ENCODE data around the gene FGF12. TPM values are rescaled to one million over a fixed set of nuclear protein-coding genes. Genes with fewer than 3 reads are reported as not detected.
A peak's percentile ranks its signal among the peaks of the same experiment; 100 is the strongest.

The FGF12 gene
- polyA plus RNA-seq, 1 of the 3 experiments (the other 2 are of a cell fraction), result 0.30 TPM

DNA sequence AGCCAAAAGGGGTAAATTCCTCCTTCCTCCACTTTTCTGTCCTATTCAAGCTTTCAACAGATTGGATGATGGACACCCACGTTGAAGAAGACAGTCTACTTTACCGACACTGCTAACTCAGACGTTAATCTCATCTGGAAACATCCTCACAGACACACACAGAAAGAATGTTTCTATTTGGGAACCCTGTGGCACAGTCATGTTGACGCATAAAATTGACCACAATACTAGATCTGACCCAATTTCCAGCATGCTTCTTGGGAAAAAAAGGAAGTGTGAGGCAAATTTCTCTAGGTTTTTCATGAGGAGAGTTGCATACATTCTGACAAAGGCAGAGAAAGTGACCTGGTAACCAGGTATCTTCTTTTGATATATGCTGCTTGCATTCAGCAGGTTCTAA, 594.1 kb downstream of the FGF12 start:
- TF ChIP-seq EP300 (IDR thresholded peaks at IDR 0.05; ENCODE audit: borderline replicate concordance in 1 of 2, low read depth in 1 of 2, low read length in 1 of 2) (no peak), RCOR1 (IDR thresholded peaks at IDR 0.05; ENCODE audit: low read length) (no peak), TCF12 (IDR thresholded peaks at IDR 0.05) (no peak), FOXJ3 (CRISPR knock-in tag; IDR thresholded peaks at IDR 0.05) (no peak), SIN3A (IDR thresholded peaks at IDR 0.05; ENCODE audit: borderline replicate concordance, low read depth, low read length) (no peak), TAF1 (IDR thresholded peaks at IDR 0.05; ENCODE audit: borderline replicate concordance, low read depth, low read length) (no peak), NFIC (IDR thresholded peaks at IDR 0.05; ENCODE audit: borderline replicate concordance) (no peak), RAD21 (IDR thresholded peaks at IDR 0.05; ENCODE audit: low read length) (no peak), YY1 (IDR thresholded peaks at IDR 0.05; ENCODE audit: low read depth) (no peak), RFX5 (IDR thresholded peaks at IDR 0.05; ENCODE audit: low read length) (no peak)
- TF ChIP-seq, protein P1, sequence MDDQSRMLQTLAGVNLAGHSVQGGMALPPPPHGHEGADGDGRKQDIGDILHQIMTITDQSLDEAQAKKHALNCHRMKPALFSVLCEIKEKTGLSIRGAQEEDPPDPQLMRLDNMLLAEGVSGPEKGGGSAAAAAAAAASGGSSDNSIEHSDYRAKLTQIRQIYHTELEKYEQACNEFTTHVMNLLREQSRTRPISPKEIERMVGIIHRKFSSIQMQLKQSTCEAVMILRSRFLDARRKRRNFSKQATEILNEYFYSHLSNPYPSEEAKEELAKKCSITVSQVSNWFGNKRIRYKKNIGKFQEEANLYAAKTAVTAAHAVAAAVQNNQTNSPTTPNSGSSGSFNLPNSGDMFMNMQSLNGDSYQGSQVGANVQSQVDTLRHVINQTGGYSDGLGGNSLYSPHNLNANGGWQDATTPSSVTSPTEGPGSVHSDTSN (IDR thresholded peaks at IDR 0.05), result no peak
- Histone ChIP-seq H3K4me1 (ENCODE audit: control insufficient read depth in 1 of 2, insufficient read depth in 2 of 2, low read depth in 1 of 2, low read length in 1 of 2) (no peaks in the 10 kb centered on the region; a peak in 1 of 4 replicates), H3K36me3 (replicated peaks in 1 of 2; ENCODE audit: control insufficient read depth in 1 of 2, insufficient read depth in 2 of 2, low read length in 1 of 2) (no peaks in the 10 kb centered on the region), H3K4me3 (ENCODE audit: low read depth in 2 of 2, low read length in 1 of 2) (no peak overlapping the region), H3K79me2 (ENCODE audit: insufficient read depth) (no peaks in the 10 kb centered on the region), H3K4me2 (no peak overlapping the region), H3K27ac (ENCODE audit: low read depth in 2 of 2, low read length in 1 of 2) (no peak overlapping the region), H3K9me3 (no peaks in the 10 kb centered on the region), H2AFZ (ENCODE audit: low read depth) (no peak overlapping the region), H3K9ac (no peak overlapping the region), H3K27me3 (ENCODE audit: insufficient read depth) (no peaks in the 10 kb centered on the region; the same call in 1 of the 2 replicates), H4K20me1 (ENCODE audit: insufficient read depth) (no peaks in the 10 kb centered on the region), H3K9me2 (no peaks in the 10 kb centered on the region), H3F3A (replicated peaks; ENCODE audit: insufficient read depth) (no peaks in the 10 kb centered on the region)
- DNase-seq, result no peak
- ChIA-PET CTCF (no interaction called here), POLR2A (no interaction called here)
- 0% methylated on average over 4 of the region's 4 CpGs for WGBS (ENCODE audit: low lambda C conversion rate)

DNA sequence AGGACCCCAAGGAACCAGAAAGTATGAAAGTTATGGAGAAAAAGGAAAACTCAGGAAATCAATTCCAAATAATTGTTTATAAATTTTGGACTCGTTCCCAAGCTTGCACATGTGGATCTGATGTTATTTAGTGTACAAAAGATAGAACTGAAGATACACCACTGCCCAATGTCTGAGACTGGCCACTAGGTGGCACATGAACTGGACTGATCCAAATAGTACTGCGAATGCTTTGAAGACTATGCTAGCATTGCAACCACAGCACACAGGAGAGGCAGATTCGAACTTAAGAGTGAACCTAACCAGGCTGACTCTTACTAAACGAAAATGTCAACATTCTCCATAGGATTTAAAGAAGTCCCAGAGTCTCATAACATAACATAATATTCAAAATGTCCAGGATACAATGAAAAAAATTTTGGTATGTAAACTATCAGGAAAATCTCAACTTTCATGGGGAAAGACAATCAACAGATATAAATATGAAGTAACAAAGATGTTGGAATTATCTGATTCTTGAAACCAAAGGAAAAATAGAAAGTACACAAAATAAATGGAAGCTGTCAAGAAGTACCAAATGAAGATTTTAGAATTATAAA, 596.7 kb downstream of the FGF12 start:
- peak; percentile 24 for DNase-seq
- Histone ChIP-seq H3K27ac (ENCODE audit: low read depth in 2 of 2, low read length in 1 of 2) (no peak overlapping the region), H3K27me3 (ENCODE audit: insufficient read depth) (no peaks in the 10 kb centered on the region), H3K36me3 (replicated peaks in 1 of 2; ENCODE audit: control insufficient read depth in 1 of 2, insufficient read depth in 2 of 2, low read length in 1 of 2) (no peaks in the 10 kb centered on the region), H2AFZ (ENCODE audit: low read depth) (no peak overlapping the region), H3K9me2 (no peaks in the 10 kb centered on the region), H4K20me1 (ENCODE audit: insufficient read depth) (no peaks in the 10 kb centered on the region), H3K9me3 (no peaks in the 10 kb centered on the region), H3K4me2 (no peak overlapping the region), H3K79me2 (ENCODE audit: insufficient read depth) (no peaks in the 10 kb centered on the region), H3K9ac (no peak overlapping the region), H3F3A (replicated peaks; ENCODE audit: insufficient read depth) (no peaks in the 10 kb centered on the region), H3K4me3 (ENCODE audit: low read depth in 2 of 2, low read length in 1 of 2) (no peak overlapping the region), H3K4me1 (ENCODE audit: control insufficient read depth in 1 of 2, insufficient read depth in 2 of 2, low read depth in 1 of 2, low read length in 1 of 2) (no peaks in the 10 kb centered on the region; a peak in 1 of 4 replicates)
- ChIA-PET CTCF (interaction anchor here (0.6 to 3.4 kb wide), 9 partner anchors 10 to 364 kb away, joined by 3 to 20 read pairs (median 5); no protein-coding TSS in a partner anchor), POLR2A (no interaction called here)
- 1% methylated on average over 4 of the region's 4 CpGs for WGBS (ENCODE audit: low lambda C conversion rate)
- TF ChIP-seq, protein P2, sequence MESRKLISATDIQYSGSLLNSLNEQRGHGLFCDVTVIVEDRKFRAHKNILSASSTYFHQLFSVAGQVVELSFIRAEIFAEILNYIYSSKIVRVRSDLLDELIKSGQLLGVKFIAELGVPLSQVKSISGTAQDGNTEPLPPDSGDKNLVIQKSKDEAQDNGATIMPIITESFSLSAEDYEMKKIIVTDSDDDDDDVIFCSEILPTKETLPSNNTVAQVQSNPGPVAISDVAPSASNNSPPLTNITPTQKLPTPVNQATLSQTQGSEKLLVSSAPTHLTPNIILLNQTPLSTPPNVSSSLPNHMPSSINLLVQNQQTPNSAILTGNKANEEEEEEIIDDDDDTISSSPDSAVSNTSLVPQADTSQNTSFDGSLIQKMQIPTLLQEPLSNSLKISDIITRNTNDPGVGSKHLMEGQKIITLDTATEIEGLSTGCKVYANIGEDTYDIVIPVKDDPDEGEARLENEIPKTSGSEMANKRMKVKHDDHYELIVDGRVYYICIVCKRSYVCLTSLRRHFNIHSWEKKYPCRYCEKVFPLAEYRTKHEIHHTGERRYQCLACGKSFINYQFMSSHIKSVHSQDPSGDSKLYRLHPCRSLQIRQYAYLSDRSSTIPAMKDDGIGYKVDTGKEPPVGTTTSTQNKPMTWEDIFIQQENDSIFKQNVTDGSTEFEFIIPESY (IDR thresholded peaks at IDR 0.05; ENCODE audit: borderline replicate concordance, low read depth), result no peak
- TF ChIP-seq, protein P3, sequence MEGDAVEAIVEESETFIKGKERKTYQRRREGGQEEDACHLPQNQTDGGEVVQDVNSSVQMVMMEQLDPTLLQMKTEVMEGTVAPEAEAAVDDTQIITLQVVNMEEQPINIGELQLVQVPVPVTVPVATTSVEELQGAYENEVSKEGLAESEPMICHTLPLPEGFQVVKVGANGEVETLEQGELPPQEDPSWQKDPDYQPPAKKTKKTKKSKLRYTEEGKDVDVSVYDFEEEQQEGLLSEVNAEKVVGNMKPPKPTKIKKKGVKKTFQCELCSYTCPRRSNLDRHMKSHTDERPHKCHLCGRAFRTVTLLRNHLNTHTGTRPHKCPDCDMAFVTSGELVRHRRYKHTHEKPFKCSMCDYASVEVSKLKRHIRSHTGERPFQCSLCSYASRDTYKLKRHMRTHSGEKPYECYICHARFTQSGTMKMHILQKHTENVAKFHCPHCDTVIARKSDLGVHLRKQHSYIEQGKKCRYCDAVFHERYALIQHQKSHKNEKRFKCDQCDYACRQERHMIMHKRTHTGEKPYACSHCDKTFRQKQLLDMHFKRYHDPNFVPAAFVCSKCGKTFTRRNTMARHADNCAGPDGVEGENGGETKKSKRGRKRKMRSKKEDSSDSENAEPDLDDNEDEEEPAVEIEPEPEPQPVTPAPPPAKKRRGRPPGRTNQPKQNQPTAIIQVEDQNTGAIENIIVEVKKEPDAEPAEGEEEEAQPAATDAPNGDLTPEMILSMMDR (IDR thresholded peaks at IDR 0.05), result peak; percentile 89
- TF ChIP-seq, protein P4, sequence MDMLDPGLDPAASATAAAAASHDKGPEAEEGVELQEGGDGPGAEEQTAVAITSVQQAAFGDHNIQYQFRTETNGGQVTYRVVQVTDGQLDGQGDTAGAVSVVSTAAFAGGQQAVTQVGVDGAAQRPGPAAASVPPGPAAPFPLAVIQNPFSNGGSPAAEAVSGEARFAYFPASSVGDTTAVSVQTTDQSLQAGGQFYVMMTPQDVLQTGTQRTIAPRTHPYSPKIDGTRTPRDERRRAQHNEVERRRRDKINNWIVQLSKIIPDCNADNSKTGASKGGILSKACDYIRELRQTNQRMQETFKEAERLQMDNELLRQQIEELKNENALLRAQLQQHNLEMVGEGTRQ (IDR thresholded peaks at IDR 0.05; ENCODE audit: borderline replicate concordance, low read depth, low read length), result no peak
- TF ChIP-seq, protein P5, sequence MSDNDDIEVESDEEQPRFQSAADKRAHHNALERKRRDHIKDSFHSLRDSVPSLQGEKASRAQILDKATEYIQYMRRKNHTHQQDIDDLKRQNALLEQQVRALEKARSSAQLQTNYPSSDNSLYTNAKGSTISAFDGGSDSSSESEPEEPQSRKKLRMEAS (IDR thresholded peaks at IDR 0.05; ENCODE audit: low read depth), result no peak
- TF ChIP-seq RAD21 (IDR thresholded peaks at IDR 0.05; ENCODE audit: low read length) (peak; percentile 45), SMC3 (IDR thresholded peaks at IDR 0.05; ENCODE audit: low read depth, low read length) (peak; percentile 57), MXI1 (IDR thresholded peaks at IDR 0.05; ENCODE audit: low read depth, low read length) (no peak), ELF1 (IDR thresholded peaks at IDR 0.05) (no peak), MEF2A (IDR thresholded peaks at IDR 0.05; ENCODE audit: borderline replicate concordance, low read depth) (no peak), TAF1 (IDR thresholded peaks at IDR 0.05; ENCODE audit: borderline replicate concordance, low read depth, low read length) (no peak), GABPA (IDR thresholded peaks at IDR 0.05; ENCODE audit: low read depth) (no peak)
- TF ChIP-seq, protein P1 (IDR thresholded peaks at IDR 0.05), result no peak
